Fibroblast of skin of left quadriceps (primary cell): Measurements from ENCODE around the gene DSCAML1.
A peak's percentile ranks its signal among the peaks of the same experiment; 100 is the strongest.

Source experiments
- DNase-seq, 2 experiments: peaks; one replicate each; pipeline ENCODE4 v3.0.0-alpha.2; 2013; ENCODE audit warnings: low read depth in 2 of 2

Gene DSCAML1

DNA sequence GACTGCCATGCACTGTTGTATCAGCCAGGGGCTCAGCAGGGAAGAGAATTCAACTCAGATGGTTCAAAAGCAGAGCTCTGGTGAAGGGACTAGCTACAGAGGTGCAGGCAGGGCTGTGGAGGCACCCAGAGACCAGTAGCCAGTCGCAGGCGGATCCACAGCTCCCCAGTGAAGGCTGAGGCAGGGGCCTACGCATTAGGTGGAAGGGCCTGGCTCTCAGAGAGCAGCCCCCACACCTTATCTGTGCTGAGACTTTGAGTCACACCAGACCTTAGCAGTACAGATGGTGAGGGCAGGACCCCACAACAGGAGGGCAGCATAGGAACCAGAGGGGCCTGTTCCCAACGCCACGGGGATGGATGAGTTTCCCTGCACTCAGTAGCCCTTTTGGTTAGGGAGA is 189.6 kb downstream of the DSCAML1 start:
- DNase-seq = no peak

DNA sequence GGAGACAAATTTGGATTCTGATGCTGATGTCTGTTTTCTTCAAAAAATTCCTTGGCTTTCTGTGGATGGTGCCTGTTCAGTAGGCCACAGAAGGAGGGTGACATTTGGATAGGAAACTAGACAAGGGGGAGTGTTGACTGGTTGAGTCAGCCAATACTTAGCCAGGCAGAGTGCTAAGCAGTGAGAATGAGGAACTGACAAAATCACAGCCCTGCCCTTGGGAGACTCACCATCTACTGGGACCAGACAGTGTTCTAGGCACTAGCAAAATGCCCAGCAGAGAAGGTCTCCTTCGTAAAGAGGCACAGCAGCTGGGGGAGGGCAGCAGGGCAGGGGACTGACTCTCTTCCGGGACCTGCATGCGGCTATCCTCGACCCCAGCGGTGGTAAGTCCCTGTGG is 190.2 kb downstream of the DSCAML1 start:
- DNase-seq = no peak

DNA sequence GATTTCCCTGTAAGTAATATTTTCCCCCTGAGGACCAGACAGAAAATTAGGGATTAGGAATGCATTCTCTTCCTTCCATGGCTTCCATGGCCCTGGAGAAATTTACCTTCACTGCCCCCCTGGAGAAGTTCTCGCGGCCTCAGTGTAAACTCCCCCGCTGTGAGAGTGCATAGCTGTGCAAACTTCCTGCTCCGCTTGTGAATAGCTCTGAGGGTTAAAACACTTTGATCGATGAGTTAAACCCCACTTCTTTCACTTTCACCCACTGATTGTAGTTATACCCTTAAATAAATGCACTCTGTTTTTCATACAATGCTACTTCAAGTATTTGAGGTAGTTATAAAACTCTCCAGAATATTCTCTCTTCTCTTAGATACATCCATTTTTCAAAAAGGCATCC is 190.8 kb downstream of the DSCAML1 start:
- DNase-seq = no peak

DNA sequence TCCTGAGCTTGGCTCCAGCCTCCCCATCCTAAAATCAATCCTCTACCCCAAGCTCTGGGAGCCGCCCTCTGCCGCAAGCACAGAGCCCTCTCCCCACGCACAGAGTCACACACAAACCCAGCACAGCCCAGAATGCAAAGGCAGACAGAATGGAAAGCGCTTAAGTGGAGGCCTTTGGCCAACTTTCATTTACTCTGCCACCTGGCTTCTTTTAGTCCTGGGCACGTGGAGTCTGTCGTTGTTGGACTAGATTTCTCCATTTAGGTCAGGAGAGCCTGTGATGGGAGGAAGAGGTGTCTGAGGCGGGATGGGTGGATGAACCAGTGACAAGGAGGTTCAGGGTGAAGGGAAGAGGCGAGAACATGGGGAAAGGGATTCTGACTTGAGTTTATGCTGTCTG is 191.7 kb downstream of the DSCAML1 start:
- no peak for DNase-seq

DNA sequence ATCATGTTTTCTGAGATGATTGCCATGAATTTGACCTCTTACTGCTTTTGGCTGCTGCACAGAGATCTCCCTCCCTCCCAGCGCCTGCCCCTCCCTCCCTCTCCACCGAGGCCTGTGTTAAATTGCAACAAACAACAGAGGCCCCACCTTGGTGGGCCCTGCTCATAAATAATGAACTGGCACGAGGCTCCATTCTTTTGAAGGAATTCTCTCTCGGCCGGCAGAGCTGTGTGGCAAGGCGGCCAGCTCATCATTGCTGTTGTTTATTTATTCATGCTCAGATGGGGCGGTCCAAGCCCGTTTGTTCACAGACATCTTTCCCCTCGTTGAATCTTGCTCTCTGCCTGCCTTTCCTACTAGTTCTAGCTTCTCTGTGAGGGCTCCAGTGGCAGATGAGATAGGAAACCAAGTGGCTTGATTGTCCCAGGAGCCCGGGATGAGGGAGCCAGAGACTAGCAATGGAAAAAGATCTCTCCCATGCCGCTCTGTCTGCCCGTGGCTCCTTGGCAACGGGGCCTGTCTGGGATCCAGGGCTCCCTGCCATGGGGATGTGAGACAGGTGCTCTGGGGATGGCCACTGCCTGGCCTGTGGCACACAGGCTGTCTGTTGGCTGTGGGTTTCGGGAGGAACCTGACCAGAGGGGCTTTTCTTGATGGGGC is 192.6 kb downstream of the DSCAML1 start:
- DNase-seq = no peak

DNA sequence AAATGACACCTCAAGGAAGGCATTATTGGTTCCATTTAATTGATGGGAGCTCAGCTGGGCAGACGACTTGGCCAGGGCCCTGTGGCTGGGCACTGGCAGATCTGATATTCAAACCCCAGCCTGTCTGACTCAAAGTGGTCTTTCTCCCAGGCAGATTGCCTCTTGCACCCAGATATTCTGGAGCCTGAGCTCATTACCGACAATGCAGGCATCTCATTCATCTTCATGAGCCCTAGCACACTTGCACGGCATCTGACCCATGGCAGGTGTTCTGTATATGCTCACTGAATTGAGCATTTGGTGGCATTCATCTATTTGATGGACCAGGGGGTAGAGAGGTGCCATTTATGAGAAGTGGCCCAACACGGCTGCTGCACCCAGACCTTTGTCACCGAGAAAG is 193.1 kb downstream of the DSCAML1 start:
- no peak for DNase-seq

DNA sequence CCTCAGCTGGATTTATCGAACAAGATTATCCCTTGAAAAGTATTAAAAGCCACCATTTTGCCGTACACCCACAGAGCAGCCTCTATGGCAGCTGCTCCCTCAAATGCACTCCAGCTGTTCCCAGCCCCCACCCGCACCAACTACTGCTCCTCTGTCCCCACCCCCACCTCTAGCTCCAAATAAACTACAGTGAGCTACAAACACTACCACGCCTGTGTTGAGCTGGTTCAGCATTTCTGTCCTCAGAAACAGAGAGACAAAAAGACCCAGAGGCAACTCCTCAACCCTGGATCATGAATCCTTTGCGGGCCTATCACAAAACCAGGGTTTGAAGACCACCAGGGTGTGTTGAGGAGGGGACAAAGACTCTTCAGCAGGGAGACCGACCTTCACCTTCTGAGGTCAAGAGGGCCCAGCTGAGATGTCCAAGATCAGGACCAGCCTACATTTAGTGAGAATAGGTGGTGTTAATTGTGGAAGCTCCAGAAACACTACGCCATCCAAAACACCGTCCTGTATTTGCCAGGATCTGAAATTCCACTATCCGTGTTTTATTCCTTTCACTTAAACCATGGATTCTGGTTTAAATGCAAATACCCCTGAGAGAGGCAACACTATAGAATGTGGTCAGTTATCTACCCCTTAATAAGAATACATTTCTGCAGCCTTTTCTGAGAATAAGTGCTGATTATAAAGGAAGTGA is 195.9 kb downstream of the DSCAML1 start:
- DNase-seq = no peak

DNA sequence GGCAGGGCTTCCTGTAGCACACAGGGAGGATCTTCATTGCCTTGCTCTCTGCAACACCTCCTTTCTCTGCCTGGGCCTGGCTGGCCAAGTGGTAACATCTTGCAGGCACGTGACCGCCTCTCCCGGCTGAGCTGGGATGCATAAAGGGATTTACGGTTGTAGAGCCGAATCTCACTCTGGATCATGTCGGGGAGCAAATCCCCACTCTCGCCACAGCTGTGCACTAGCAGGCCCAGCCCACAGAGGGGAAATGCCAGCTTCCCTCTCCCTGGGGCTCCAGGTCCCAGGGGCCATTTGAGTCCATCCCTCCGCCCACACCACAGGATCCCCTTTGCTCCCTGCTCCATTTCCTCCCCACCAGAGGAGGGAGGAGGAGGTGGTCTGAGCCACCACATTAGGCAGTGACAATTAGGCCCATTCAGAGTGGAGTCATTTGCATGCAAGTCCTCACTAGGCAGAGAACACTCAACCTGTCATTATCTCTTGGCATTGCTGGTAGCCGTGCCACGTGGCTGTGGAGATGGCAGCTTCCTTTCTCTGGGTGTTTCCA is 196.7 kb downstream of the DSCAML1 start:
- no peak for DNase-seq

DNA sequence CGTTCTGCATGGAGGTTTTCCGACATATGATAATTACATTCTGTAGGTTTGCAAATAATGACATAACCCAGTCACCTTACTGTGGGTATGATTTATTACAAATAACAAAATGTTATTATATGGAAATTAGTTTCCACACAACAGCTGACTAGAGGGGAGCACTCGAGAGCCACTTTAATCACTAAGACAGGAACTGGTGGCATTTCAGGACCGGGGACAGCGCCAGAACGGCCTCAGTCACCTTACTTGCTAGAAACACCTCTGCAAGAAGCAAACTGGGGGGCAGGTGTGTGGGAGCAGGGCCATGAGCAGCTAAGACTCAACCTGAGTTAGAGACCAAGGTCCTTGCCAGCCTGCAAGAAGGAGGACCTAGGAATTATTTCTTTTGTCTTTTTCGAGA is 199.9 kb downstream of the DSCAML1 start:
- DNase-seq = peak; percentile 8 to 19

DNA sequence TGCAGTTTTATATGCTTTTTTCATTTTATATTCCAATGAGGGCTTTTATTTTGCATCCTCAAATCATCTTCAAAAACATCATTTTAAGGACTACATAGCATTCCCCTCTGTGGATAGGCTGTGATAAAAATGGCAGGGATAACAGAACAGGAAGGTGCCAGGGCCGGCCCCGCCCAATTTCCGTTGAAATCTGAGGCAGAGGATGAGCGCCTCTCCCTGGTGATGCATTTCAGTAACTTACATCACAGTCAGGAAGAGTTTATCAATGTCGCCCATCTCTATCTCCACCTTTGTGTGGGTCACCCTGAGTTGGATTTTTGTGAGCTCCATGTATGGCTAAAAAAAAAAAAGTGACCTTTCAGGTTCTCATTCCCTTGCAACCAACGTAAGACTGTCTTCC is 201.6 kb downstream of the DSCAML1 start:
- DNase-seq = no peak

DNA sequence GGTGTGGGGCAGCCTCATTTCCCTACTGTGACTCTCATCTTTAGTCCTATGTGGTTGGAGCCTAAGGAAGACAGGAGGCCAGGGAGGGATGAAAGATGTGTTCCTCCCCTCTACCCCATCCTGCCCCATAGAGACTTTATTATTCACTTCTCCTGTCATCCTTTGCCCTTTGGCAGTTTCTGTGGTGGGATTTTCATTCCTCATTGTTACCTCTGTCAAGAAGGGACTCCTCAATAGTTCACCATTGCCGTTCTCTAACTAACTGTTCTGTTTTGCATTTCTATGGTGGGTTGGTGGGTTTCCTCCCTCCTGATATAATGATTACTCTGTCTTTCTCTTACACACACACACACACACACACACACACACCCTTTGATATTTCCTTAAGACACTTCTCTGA is 202.3 kb downstream of the DSCAML1 start:
- no peak for DNase-seq

DNA sequence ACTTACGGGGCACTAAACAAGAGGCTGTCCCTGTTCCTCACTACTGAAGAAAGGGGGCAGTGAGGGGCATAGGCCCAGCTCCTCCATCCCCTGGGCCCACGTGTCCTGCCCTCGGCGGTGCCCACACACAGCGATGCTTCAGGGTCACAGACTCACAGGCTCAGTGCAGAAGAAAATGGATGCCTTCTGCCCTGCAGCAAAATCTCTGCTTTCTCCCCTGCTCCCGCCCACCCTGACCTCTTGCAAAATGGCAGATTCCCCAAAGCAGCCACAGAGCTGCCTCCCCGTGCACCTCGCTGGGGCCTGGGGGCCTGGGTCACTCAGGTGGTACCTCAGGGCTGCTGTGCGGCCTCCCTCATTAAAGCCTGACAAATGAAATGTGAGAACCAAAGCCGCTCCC is 204.0 kb downstream of the DSCAML1 start:
- no peak for DNase-seq

DNA sequence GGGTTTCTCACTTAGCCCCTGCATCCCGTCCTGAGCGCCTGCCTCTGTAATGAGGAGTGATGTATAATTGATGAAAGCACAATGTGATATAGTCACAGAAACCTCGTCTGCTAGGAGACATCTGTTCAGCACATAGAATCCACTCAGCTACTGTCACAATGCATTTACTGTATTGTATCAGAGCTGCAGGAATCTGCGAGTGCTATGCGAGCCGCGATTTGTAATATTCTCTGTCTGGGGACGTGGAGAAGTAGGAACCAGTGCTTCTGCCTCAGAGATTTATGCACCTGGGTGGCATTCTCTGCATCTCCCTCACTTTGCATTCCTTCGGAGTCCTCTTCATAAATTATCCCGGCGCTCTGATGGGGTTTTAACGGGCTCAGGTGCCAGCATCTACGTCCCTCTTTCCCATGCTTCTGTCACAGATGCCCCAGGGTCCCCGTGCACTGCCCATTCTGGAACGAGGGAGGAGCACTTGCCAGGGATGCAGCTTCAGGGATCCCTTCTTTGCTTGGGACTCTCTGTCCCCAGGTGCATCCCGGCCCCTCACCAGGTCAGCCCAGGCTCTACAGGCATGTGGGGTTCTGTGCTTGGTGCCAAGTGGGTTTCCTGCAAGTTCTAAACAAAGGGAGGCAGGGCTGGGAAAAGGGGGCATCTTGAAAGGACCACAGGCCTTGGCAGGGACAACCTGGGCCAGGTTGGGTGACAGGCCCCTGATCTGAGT is 205.5 kb downstream of the DSCAML1 start:
- no peak for DNase-seq

DNA sequence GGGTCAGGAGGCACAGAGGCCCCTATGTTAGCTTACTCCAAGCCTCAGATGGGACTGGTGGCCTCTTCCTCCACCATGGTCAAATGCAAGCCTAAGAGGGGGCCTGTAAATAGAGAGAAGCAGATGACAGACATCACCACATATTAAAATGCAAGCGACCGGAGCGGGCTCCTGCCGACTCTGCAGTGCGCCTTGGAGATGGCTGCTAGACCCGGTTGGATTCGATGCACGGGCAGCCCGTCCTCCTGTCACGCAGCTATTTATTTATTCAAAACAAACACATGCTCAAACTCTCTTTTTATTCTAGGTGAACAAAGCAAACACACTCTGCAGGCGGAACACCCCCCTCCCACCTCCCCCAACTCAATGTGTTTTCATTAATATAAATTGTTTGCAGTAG is 208.0 kb downstream of the DSCAML1 start:
- DNase-seq = no peak

DNA sequence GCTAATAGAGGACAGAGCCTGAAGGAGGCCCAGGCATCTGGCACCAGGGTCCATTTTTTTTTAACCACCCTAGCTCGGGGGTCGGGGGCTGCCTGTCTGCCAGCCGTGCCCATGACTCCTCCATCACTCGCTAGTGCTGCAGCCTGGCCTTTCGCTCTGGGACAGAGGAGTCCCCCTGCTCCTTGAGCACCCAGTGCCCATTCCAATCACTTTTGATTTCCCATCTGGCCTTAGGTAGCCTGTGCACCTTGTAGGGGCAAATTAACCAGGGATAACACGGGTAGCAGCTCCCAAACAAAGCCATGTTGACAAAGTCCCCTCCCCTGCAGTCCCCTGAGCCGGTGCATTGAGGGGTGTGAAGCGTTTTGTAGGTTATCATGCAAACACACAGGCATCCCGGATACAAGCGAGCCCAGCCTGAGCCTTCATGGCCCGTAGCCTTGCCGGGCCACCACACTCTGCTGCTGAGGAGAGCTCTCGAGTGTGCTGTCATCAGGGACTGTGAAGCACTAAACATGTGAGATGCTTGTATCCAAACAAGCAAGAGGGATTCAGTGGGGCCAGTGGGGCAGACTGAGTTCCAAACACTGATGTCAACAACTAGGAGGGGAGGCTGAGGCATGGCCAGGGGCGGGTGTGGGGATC is 208.7 kb downstream of the DSCAML1 start:
- DNase-seq = no peak

DNA sequence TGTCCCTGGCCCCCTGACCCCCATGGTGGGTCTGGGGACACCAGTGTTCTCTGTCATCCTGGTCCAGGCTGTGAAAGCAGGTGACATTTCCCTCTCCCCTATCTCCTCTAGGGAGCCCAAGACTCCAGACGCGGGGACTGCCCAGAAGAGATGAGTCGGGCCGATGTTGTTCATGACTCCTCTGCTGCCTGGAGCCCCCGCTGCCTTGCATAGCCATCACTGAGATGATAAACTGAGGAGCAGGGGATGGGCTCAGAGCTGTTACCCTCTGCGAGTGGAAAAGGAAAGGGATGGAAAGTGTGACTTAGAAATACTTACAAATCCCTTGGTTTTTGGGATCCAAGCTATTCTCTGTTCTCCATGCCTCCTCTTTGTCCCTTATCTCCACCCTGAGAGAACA is 209.6 kb downstream of the DSCAML1 start:
- DNase-seq = no peak

DNA sequence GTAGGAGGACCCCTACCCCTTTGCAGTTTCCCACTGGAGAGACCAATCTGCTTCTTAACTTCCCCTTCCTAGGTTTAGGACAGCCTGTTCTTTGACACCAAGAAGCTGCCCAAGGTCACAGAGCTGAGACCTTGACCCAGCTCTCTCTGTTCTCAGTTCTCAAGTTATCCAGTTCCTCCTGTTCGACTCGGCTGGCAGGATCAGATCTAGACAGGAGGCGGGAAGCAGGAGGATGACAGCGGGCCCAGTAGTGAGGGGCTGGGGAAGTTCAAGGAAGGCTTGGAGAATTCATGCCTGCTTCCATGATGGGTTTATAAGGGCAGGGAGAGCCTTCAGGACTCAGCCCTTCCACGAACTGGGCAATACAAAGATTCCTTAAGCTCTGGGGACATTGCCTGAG is 210.6 kb downstream of the DSCAML1 start:
- DNase-seq = no peak

DNA sequence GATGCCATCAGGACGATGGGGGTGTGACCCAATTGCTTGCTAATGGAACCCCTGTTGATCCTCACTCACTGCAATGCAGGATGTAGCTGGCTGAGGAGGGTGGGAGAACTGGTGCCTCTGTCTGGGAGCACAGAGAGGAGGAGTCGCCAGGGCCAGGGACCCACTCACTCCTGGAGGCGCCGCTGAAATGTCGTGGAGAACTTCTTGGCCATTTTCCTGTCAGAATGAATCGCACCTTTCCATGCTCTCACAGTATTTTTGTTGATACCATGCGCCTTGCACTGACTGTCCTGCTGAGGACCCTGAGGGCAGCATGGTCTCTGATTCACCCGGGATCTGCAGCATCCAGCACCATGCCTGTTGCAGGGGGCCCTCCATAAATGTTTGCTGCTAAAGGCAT is 211.4 kb downstream of the DSCAML1 start:
- no peak for DNase-seq

DNA sequence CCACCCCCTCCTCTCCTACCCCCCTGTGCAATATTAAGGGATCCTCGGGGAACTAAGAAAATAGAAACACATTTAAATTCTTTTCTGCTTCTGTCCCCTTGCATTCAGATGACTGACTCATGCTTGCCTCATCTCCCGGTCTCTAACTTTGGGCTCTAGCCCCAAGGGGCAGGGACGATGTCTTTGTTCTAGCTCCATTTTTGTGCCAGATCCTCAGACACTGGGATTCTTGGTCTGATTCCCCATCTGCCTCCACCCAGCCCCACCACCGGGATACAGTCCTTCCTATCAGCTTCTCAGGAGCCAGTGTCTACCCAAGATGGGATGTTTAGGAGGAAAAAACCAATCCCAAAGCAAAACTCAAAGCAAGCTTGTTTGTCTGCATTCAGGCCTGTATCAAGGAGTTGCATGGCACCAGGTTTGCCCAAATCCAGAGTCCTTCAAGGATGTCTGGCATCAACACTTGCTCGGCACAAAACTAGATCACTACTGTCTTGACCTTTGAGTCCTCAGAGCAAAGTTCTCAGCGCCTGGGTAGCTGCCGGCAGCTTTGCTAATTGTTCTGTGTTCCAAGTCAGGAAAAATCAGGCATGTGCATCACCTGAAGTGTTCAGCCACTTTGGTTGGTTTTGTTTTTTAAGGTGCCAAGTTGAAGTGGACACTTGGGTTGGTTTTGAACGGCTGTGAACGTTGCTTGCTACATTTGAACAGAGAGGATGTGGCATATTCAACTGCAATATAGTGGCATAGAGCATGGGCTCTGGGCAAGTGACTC is 212.8 kb downstream of the DSCAML1 start:
- DNase-seq = peak; percentile 9 to 30

DNA sequence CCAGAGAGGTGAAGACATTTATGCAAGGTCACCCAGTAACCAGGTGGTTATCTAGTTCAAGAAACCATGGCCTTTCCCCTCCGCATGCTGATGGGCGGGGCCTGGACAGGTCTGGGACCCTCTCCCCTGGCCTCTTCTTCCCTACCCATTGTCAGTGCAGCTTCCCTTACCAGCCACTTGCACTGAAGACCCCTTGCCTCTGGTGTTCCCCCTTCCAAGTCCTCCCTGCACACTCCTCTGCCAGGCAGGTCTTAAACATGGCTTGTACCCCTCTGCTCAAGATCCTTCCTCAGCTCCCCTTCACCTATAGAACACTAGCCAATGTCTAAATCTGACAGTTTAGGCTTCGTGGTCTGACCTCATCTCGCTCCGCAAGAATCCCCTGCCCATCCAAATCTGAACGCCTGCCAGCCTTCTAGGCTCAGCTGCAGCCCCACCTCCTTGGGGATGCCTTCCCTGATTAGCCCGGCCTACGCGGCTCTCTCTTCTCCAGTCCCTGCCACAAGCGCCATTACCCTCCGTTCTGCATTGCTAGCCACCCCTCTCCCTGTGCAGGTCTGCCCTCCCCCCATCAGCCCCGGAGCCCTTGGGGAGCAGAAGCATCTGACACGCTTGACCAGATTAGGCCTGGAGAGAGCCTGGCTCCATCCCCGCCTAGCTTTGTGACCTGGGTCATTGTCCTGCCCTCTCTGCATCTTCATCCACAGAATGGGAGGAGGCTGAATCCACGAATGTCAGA is 213.8 kb downstream of the DSCAML1 start:
- no peak for DNase-seq

DNA sequence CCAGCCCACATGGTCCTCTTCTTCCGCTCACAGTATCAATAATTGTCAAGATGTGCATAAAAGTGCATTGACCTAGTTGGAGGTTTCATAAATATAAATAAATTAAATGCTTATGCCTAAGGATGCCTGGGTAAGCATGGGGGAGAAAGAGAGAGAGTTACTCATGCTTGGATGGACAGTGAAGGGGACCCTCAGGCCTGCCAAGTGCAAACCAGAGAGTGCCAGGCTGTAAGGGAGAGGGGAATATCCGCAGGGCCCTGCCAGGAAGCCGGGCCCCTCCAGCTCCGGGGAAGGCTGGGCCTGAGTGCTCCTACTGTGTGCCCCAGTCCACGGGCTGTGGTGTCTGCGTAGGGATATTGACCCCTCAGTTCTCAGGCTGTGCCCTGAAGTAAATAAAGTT is 214.6 kb downstream of the DSCAML1 start:
- DNase-seq = no peak
